GM19043 (cell line): ENCODE results near the gene PIP4K2A.
"Not testable (repeated sequence)": the region's sequence is repeated elsewhere in the genome, so short reads cannot be mapped to it uniquely, and the experiment has no call there.

Experiments
- ATAC-seq: cut with Tn5 transposase; IDR thresholded peaks from one replicate; pipeline ENCODE4 v1.9.1; 2021; ENCODE audit warnings: low read depth; ENCODE audit not compliant: unreplicated experiment

PIP4K2A gene

GRCh38 chr10:22720667-22721066 lies 6.3 kb upstream of the PIP4K2A start:
- ATAC-seq, result no peak

GRCh38 chr10:22719406-22720042 lies 5.1 kb upstream of the PIP4K2A start:
- no peak for ATAC-seq

- ATAC-seq, result not testable (repeated sequence)
Observed at GRCh38 chr10:22718659-22719058, 4.3 kb upstream of the PIP4K2A start.

GRCh38 chr10:22717728-22718127 lies 3.4 kb upstream of the PIP4K2A start:
- no peak for ATAC-seq

GRCh38 chr10:22716943-22717342 lies 2.6 kb upstream of the PIP4K2A start:
- ATAC-seq, result no peak

- ATAC-seq, result no peak
Observed at GRCh38 chr10:22715290-22715625, 880 bp upstream of the PIP4K2A start.

GRCh38 chr10:22713853-22714478 lies 412 bp downstream of the PIP4K2A start:
- ATAC-seq, result peak; percentile 23

GRCh38 chr10:22712956-22713852 lies 1.2 kb downstream of the PIP4K2A start:
- peak; percentile 17 for ATAC-seq

GRCh38 chr10:22712211-22712955 lies 2.0 kb downstream of the PIP4K2A start:
- ATAC-seq, result no peak

GRCh38 chr10:22711373-22711772 lies 3.0 kb downstream of the PIP4K2A start:
- no peak for ATAC-seq

- ATAC-seq, result no peak
Observed at GRCh38 chr10:22710139-22710745, 4.1 kb downstream of the PIP4K2A start.

- ATAC-seq, result no peak
Observed at GRCh38 chr10:22708772-22709171, 5.6 kb downstream of the PIP4K2A start.

- ATAC-seq, result no peak
Observed at GRCh38 chr10:22705527-22705926, 8.9 kb downstream of the PIP4K2A start.

- peak; percentile 40 for ATAC-seq
Observed at GRCh38 chr10:22704942-22705341, 9.4 kb downstream of the PIP4K2A start.

GRCh38 chr10:22704471-22704911 lies 9.9 kb downstream of the PIP4K2A start:
- peak; percentile 38 for ATAC-seq

- ATAC-seq, result no peak
Observed at GRCh38 chr10:22702348-22702747, 12.0 kb downstream of the PIP4K2A start.

- no peak for ATAC-seq
Observed at GRCh38 chr10:22701132-22701826, 13.1 kb downstream of the PIP4K2A start.

GRCh38 chr10:22700489-22700888 lies 13.9 kb downstream of the PIP4K2A start:
- peak; percentile 41 for ATAC-seq

- ATAC-seq, result no peak
Observed at GRCh38 chr10:22699976-22700375, 14.4 kb downstream of the PIP4K2A start.

GRCh38 chr10:22698941-22699440 lies 15.4 kb downstream of the PIP4K2A start:
- no peak for ATAC-seq
